ENCODE data around the gene CXCL5.

DNA sequence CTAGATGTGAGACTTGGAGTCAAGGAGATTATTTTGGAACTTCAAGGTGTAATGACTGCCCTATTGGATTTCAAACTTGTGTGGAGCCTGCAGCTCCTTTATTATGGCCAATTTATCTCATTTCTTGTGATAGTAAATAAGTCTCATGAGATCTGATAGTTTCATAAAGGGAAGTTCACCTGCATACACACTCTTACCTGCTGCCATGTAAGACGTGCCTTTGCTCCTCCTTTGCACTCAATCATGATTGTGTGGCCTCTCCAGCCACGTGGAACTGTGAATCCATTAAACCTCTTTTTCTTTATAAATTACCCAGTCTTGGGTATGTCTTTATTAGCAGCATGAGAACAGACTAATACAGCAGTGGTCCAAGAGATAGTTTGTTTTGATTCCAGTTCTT lies 35.8 kb downstream of the CXCL5 start:
- TF ChIP-seq, protein P1, sequence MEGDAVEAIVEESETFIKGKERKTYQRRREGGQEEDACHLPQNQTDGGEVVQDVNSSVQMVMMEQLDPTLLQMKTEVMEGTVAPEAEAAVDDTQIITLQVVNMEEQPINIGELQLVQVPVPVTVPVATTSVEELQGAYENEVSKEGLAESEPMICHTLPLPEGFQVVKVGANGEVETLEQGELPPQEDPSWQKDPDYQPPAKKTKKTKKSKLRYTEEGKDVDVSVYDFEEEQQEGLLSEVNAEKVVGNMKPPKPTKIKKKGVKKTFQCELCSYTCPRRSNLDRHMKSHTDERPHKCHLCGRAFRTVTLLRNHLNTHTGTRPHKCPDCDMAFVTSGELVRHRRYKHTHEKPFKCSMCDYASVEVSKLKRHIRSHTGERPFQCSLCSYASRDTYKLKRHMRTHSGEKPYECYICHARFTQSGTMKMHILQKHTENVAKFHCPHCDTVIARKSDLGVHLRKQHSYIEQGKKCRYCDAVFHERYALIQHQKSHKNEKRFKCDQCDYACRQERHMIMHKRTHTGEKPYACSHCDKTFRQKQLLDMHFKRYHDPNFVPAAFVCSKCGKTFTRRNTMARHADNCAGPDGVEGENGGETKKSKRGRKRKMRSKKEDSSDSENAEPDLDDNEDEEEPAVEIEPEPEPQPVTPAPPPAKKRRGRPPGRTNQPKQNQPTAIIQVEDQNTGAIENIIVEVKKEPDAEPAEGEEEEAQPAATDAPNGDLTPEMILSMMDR (IDR thresholded peaks at IDR 0.05 in 8 of 11, conservative IDR thresholded peaks at IDR 0.05 in 3 of 11): no peak
- no peak for TF ChIP-seq POLR2A (IDR thresholded peaks at IDR 0.05)

Measured in spleen (tissue), 7 donors.